SK-N-SH (cell line): ENCODE results near the gene STAG2. TPM values are rescaled to one million over a fixed set of nuclear protein-coding genes. Genes with fewer than 3 reads are reported as not detected.

Source experiments
- CTCF ChIA-PET: fragments of 300-600, 350-600 bp; formaldehyde crosslinking; extraction: SDS; loops from one replicate; lab custom pipeline; 2021; lab: Yijun Ruan, JAX
- POLR2A ChIA-PET: fragments of 350-600 bp; sonication (Branson Sonifier 250); formaldehyde crosslinking; extraction: SDS; loops from one replicate; lab custom pipeline; 2020; ENCODE audit warnings: antibody characterized with exemption, inconsistent platforms; lab: Yijun Ruan, JAX
- DNase-seq: peaks from one replicate; pipeline ENCODE4 v3.0.0; 2012
- H2AFZ ChIP-seq: fragments of 200-600 bp; sonication (generic); 2 replicates; pipeline ENCODE4 v1.8.1; 2016; ENCODE audit warnings: antibody characterized with exemption, mild to moderate bottlenecking, low read depth
- H3F3A ChIP-seq: fragments of 200-600 bp; sonication (generic); replicated peaks from 2 replicates; pipeline ENCODE3; 2016; ENCODE audit warnings: antibody characterized with exemption, mild to moderate bottlenecking; ENCODE audit not compliant: insufficient read depth
- H3K27ac ChIP-seq, 2 experiments: fragments of 200-500 bp in 1 of 2; fragments of 200-600 bp in 1 of 2; sonication (Bioruptor generic) in 1 of 2; sonication (generic), shearing (Covaris generic) in 1 of 2; 2 replicates each; pipeline versions ENCODE4 v1.5.1 to v1.6.1; 2014 to 2016; ENCODE audit warnings: low read depth in 2 of 2, inconsistent platforms in 1 of 2, low read length in 1 of 2, mild to moderate bottlenecking in 1 of 2, mixed read lengths in 1 of 2
- H3K27me3 ChIP-seq: fragments of 200-600 bp; sonication (generic), shearing (Covaris generic); 2 replicates; pipeline ENCODE4 v1.6.1; 2016; ENCODE audit warnings: mixed run types; ENCODE audit not compliant: insufficient read depth
- H3K36me3 ChIP-seq, 2 experiments: fragments of 200-500 bp in 1 of 2; fragments of 200-600 bp in 1 of 2; sonication (Bioruptor generic) in 1 of 2; sonication (generic) in 1 of 2; replicated peaks in 1 of 2; 2 replicates each; pipeline versions ENCODE3 to v1.5.1; 2014 to 2016; ENCODE audit warnings: low read length in 1 of 2, mild to moderate bottlenecking in 1 of 2; ENCODE audit not compliant: insufficient read depth in 2 of 2, control insufficient read depth in 1 of 2
- H3K4me1 ChIP-seq, 2 experiments: fragments of 200-500 bp in 1 of 2; fragments of 200-600 bp in 1 of 2; sonication (Bioruptor generic) in 1 of 2; sonication (generic), shearing (Covaris generic) in 1 of 2; 2 replicates each; pipeline versions ENCODE4 v1.5.1 to v1.6.1; 2014 to 2016; ENCODE audit warnings: low read depth in 1 of 2, low read length in 1 of 2, mixed run types in 1 of 2; ENCODE audit not compliant: insufficient read depth in 2 of 2, control insufficient read depth in 1 of 2
- H3K4me2 ChIP-seq: fragments of 200-600 bp; sonication (generic), shearing (Covaris generic); 2 replicates; pipeline ENCODE4 v1.6.1; 2017; ENCODE audit warnings: mixed run types
- H3K4me3 ChIP-seq, 2 experiments: fragments of 200-500 bp in 1 of 2; fragments of 200-600 bp in 1 of 2; sonication (Bioruptor generic) in 1 of 2; sonication (generic), shearing (Covaris generic) in 1 of 2; 2 replicates each; pipeline versions ENCODE4 v1.5.1 to v1.8.1; 2014 to 2016; ENCODE audit warnings: low read depth in 2 of 2, inconsistent platforms in 1 of 2, low read length in 1 of 2, mild to moderate bottlenecking in 1 of 2, mixed read lengths in 1 of 2, moderate library complexity in 1 of 2
- H3K79me2 ChIP-seq: fragments of 200-600 bp; sonication (generic); 2 replicates; pipeline ENCODE4 v1.8.1; 2017; ENCODE audit warnings: mild to moderate bottlenecking; ENCODE audit not compliant: insufficient read depth
- H3K9ac ChIP-seq: fragments of 200-600 bp; sonication (generic); 2 replicates; pipeline ENCODE4 v1.6.1; 2017; ENCODE audit warnings: mixed run types
- H3K9me2 ChIP-seq: fragments of 200-600 bp; sonication (generic); 2 replicates; pipeline ENCODE4 v1.6.1; 2017; ENCODE audit warnings: mixed run types
- H3K9me3 ChIP-seq: fragments of 200-600 bp; sonication (generic); 2 replicates; pipeline ENCODE4 v1.6.1; 2017; ENCODE audit warnings: mixed run types, mild to moderate bottlenecking, moderate library complexity
- H4K20me1 ChIP-seq: fragments of 200-600 bp; sonication (generic); 2 replicates; pipeline ENCODE4 v1.6.1; 2017; ENCODE audit warnings: mild to moderate bottlenecking, mixed run types; ENCODE audit not compliant: insufficient read depth
- ELF1 ChIP-seq: IDR thresholded peaks from 2 replicates; pipeline ENCODE4 v1.4.0; 2012
- EP300 ChIP-seq, 2 experiments: IDR thresholded peaks; 2 replicates each; pipeline versions ENCODE4 v1.4.0 to v1.6.1; 2012; ENCODE audit warnings: borderline replicate concordance in 1 of 2, low read depth in 1 of 2, low read length in 1 of 2
- FOXJ3 ChIP-seq: sonication (generic); formaldehyde crosslinking; IDR thresholded peaks from 2 replicates; pipeline ENCODE4 v1.5.1; 2020; ENCODE audit warnings: mild to moderate bottlenecking, missing genetic modification reagents
- JUND ChIP-seq: IDR thresholded peaks from 2 replicates; pipeline ENCODE4 v1.4.0; 2012
- MXI1 ChIP-seq: IDR thresholded peaks from 2 replicates; pipeline ENCODE4 v1.6.1; 2012; ENCODE audit warnings: mild to moderate bottlenecking, low read depth, low read length, improper control_type of control experiment
- RAD21 ChIP-seq: IDR thresholded peaks from 2 replicates; pipeline ENCODE4 v1.6.1; 2012; ENCODE audit warnings: mild to moderate bottlenecking, low read length
- RFX5 ChIP-seq: IDR thresholded peaks from 2 replicates; pipeline ENCODE4 v1.6.1; 2012; ENCODE audit warnings: mild to moderate bottlenecking, improper control_type of control experiment, low read length
- TCF12 ChIP-seq: IDR thresholded peaks from 2 replicates; pipeline ENCODE4 v1.4.0; 2012
- TEAD4 ChIP-seq: IDR thresholded peaks from 2 replicates; pipeline ENCODE4 v1.4.0; 2012; ENCODE audit warnings: mild to moderate bottlenecking, borderline replicate concordance; ENCODE audit not compliant: insufficient read depth
- WGBS: methylation state at CpG from one replicate; pipeline ENCODE4 v1.1.6; 2017; ENCODE audit warnings: low lambda C conversion rate; 5-methylcytosine and 5-hydroxymethylcytosine counted together
- polyA plus RNA-seq, 3 experiments: library from polyadenylated mRNA; depleted of rRNA; stranded (reverse); fragments of >200 nt; gene quantifications; 2 replicates each; pipeline ENCODE4 v1.2.3, GENCODE V29; 2012
- TF ChIP-seq, protein P1 (sequence below): IDR thresholded peaks from 2 replicates; pipeline ENCODE4 v1.4.0; 2012; ENCODE audit warnings: low read depth, borderline replicate concordance

Gene STAG2
- polyA plus RNA-seq, 1 of the 3 experiments (the other 2 are of a cell fraction) = 11.3 TPM

DNA sequence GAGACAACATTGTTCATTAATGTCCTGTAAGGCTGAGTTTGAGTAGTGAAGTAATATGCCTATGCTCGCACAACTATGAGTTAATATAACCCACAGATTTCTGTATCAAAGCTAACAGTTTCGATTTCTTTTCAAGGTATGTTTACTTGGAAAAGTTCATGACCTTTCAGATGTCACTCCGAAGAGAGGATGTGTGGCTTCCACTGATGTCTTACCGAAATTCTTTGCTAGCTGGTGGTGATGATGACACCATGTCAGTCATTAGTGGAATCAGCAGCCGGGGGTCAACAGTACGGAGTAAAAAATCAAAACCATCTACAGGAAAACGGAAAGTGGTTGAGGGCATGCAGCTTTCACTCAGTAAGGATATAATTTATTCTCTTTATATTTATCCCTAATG, 124.9 kb downstream of the STAG2 start:
- H2AFZ ChIP-seq = no peak overlapping the region
- 47% methylated on average over 7 of the region's 7 CpGs for WGBS
- no peaks in the 10 kb centered on the region for H3K4me1 ChIP-seq
- no peaks in the 10 kb centered on the region for H3K9me2 ChIP-seq
- H3K9me3 ChIP-seq = no peaks in the 10 kb centered on the region
- no peaks in the 10 kb centered on the region for H3F3A ChIP-seq
- H4K20me1 ChIP-seq = no peaks in the 10 kb centered on the region
- H3K4me2 ChIP-seq = no peak overlapping the region
- CTCF ChIA-PET = interaction anchor here (1.0 to 1.4 kb wide), 2 partner anchors 11 to 14 kb away, joined by 3 to 8 read pairs; no protein-coding TSS in a partner anchor
- no peak overlapping the region for H3K4me3 ChIP-seq
- no peak overlapping the region for H3K9ac ChIP-seq
- H3K27ac ChIP-seq = no peak overlapping the region
- POLR2A ChIA-PET = no interaction called here
- no peaks in the 10 kb centered on the region for H3K27me3 ChIP-seq
- DNase-seq = no peak
- peaks cover 40 to 47% of the 10 kb centered on the region in 2 experiments for H3K36me3 ChIP-seq
- TF ChIP-seq JUND = no peak
- no peak for TF ChIP-seq MXI1
- TF ChIP-seq RAD21 = no peak
- no peak for TF ChIP-seq ELF1
- H3K79me2 ChIP-seq = no peaks in the 10 kb centered on the region

DNA sequence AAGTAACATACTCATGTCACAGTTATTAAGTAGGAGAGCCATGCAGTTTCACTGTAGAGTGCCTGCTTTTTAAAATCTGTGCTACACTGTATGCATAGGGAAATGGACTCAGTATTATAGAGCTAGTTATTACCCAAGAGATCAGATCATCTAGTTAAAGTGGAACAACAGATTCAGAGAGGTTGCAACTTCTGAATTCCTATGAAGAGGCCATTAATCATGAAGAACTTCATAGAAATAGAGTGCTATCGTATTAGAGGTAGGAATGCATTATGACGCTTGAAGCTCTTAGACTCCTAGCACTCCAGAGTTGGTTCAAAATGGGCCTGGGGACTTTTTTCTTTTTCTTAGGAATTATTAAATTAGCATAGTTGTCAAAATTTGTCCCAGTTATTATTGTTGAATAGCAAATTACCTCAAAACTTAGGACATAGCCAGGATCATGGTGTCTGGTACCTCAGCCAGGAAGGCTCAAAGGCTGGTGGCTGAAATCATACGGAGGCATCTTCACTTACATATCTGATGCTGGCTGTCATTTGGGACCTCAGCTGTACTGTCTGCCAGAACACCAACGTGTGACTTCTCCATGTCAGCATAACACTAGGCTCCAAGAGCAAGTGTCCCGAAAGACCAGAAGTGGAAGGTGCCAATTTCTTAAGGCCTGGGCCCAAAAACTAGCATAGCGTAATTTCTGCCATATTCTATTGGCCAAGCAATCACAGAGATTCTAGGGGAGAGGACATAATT, 125.7 kb downstream of the STAG2 start:
- no peak for DNase-seq
- no peaks in the 10 kb centered on the region for H4K20me1 ChIP-seq
- no peaks in the 10 kb centered on the region for H3K27me3 ChIP-seq
- H3K4me3 ChIP-seq = no peak overlapping the region
- no peaks in the 10 kb centered on the region for H3K9me3 ChIP-seq
- ChIA-PET POLR2A (no interaction called here), CTCF (interaction anchor here (1.0 to 1.4 kb wide), 2 partner anchors 10 to 13 kb away, joined by 3 to 8 read pairs; no protein-coding TSS in a partner anchor)
- no peak overlapping the region for H3K9ac ChIP-seq
- H3K4me1 ChIP-seq = no peaks in the 10 kb centered on the region
- H3K4me2 ChIP-seq = no peak overlapping the region
- no peaks in the 10 kb centered on the region for H3K9me2 ChIP-seq
- WGBS = 43% methylated on average over 5 of the region's 6 CpGs
- H3K27ac ChIP-seq = no peak overlapping the region
- no peak for TF ChIP-seq JUND
- no peak for TF ChIP-seq FOXJ3 (CRISPR knock-in tag)
- TF ChIP-seq TCF12 = no peak
- TF ChIP-seq MXI1 = no peak
- TF ChIP-seq, protein P1, sequence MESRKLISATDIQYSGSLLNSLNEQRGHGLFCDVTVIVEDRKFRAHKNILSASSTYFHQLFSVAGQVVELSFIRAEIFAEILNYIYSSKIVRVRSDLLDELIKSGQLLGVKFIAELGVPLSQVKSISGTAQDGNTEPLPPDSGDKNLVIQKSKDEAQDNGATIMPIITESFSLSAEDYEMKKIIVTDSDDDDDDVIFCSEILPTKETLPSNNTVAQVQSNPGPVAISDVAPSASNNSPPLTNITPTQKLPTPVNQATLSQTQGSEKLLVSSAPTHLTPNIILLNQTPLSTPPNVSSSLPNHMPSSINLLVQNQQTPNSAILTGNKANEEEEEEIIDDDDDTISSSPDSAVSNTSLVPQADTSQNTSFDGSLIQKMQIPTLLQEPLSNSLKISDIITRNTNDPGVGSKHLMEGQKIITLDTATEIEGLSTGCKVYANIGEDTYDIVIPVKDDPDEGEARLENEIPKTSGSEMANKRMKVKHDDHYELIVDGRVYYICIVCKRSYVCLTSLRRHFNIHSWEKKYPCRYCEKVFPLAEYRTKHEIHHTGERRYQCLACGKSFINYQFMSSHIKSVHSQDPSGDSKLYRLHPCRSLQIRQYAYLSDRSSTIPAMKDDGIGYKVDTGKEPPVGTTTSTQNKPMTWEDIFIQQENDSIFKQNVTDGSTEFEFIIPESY = no peak
- TF ChIP-seq RFX5 = no peak
- no peak for TF ChIP-seq EP300 (IDR thresholded peaks at IDR 0.05; ENCODE audit: borderline replicate concordance in 1 of 2, low read depth in 1 of 2, low read length in 1 of 2)
- no peak for TF ChIP-seq TEAD4
- peaks cover 45 to 50% of the 10 kb centered on the region in 2 experiments for H3K36me3 ChIP-seq
- no peak overlapping the region for H2AFZ ChIP-seq
- H3K79me2 ChIP-seq = no peaks in the 10 kb centered on the region
- no peaks in the 10 kb centered on the region for H3F3A ChIP-seq
